WERI-Rb-1 (cell line): ENCODE results near the gene COX19.

Experiments
- DNase-seq: peaks from one replicate; pipeline ENCODE4 v3.0.0-alpha.2; 2020
- H3K27ac ChIP-seq: fragments of 250-450 bp; sonication (Bioruptor Pico); 2 replicates; pipeline ENCODE4 v1.5.1; 2020; ENCODE audit warnings: mild to moderate bottlenecking, moderate library complexity
- H3K27me3 ChIP-seq: fragments of 250-450 bp; sonication (Bioruptor Pico); 2 replicates; pipeline ENCODE4 v1.5.1; 2021; ENCODE audit warnings: mild to moderate bottlenecking, low read depth, moderate library complexity; ENCODE audit not compliant: insufficient read depth, severe bottlenecking
- H3K36me3 ChIP-seq: fragments of 250-450 bp; sonication (Bioruptor Pico); 2 replicates; pipeline ENCODE4 v1.5.1; 2020; ENCODE audit warnings: mild to moderate bottlenecking, moderate library complexity
- H3K4me3 ChIP-seq: 2 replicates; pipeline ENCODE4 v1.5.1; 2011; ENCODE audit warnings: low read depth, mild to moderate bottlenecking, control low read depth, low read length
- H3K9me3 ChIP-seq: fragments of 250-450 bp; sonication (Bioruptor Pico); 2 replicates; pipeline ENCODE4 v1.5.1; 2021; ENCODE audit warnings: mild to moderate bottlenecking, moderate library complexity; ENCODE audit not compliant: severe bottlenecking
- CTCF ChIP-seq: IDR thresholded peaks from 2 replicates; pipeline ENCODE4 v1.5.1; 2011; ENCODE audit warnings: low read depth, mild to moderate bottlenecking, control low read depth, inconsistent platforms, low read length

The COX19 gene

GRCh38 chr7:940599-941408, 34.5 kb downstream of the COX19 start:
- H3K27me3 ChIP-seq: no peaks in the 10 kb centered on the region
- no peak for DNase-seq
- no peak for TF ChIP-seq CTCF
- no peaks in the 10 kb centered on the region for H3K36me3 ChIP-seq
- H3K27ac ChIP-seq: no peak overlapping the region
- H3K4me3 ChIP-seq: no peak overlapping the region
- H3K9me3 ChIP-seq: peaks cover 3% of the 10 kb centered on the region

GRCh38 chr7:939843-940242, 35.5 kb downstream of the COX19 start:
- H3K36me3 ChIP-seq: no peaks in the 10 kb centered on the region
- H3K27me3 ChIP-seq: no peaks in the 10 kb centered on the region

DNA sequence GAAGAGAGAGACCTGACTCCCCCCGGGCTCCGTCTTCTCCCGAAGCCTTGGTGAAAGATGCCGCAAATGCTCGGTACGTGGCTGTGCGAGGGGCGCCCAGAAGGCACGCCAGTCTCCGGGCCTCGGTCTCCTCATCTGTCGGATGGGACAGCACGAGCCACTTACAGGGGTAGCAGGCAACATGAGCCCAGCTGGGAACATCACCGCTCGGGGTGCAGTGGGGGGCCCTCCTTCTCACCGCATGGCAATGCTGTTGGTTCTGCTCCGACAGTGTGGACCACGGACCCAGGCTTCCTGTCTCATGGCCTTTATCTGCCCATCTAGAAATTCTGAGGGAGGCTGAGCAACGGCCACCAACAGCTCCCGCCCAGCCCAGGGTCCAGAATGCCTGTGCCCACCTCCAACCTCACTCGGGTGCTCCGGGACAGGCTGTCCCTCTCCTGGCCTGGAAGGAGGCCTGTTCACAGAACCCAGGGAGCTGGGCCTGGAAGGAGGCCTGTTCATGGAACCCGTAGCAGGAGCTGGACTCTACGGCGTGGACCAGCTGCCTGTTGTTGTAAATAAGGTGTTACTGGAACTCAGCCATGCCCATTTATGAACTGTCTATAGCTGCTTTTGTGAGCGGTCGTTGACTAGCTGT, 36.7 kb downstream of the COX19 start:
- no peaks in the 10 kb centered on the region for H3K36me3 ChIP-seq
- no peak overlapping the region for H3K27ac ChIP-seq
- no peaks in the 10 kb centered on the region for H3K27me3 ChIP-seq
- no peak for TF ChIP-seq CTCF
- H3K9me3 ChIP-seq: peaks cover 3% of the 10 kb centered on the region
- no peak for DNase-seq
- H3K4me3 ChIP-seq: no peak overlapping the region

More at GRCh38 chr7:939843-940242, 35.5 kb downstream of the COX19 start:
- no peak for DNase-seq
- TF ChIP-seq CTCF: no peak
- H3K4me3 ChIP-seq: no peak overlapping the region
- no peak overlapping the region for H3K27ac ChIP-seq
- H3K9me3 ChIP-seq: peaks cover 3% of the 10 kb centered on the region

GRCh38 chr7:937856-938484, 37.4 kb downstream of the COX19 start:
- H3K4me3 ChIP-seq: no peak overlapping the region
- TF ChIP-seq CTCF: no peak
- no peaks in the 10 kb centered on the region for H3K27me3 ChIP-seq
- no peak for DNase-seq
- H3K9me3 ChIP-seq: peaks cover 3% of the 10 kb centered on the region
- H3K36me3 ChIP-seq: no peaks in the 10 kb centered on the region
- no peak overlapping the region for H3K27ac ChIP-seq

DNA sequence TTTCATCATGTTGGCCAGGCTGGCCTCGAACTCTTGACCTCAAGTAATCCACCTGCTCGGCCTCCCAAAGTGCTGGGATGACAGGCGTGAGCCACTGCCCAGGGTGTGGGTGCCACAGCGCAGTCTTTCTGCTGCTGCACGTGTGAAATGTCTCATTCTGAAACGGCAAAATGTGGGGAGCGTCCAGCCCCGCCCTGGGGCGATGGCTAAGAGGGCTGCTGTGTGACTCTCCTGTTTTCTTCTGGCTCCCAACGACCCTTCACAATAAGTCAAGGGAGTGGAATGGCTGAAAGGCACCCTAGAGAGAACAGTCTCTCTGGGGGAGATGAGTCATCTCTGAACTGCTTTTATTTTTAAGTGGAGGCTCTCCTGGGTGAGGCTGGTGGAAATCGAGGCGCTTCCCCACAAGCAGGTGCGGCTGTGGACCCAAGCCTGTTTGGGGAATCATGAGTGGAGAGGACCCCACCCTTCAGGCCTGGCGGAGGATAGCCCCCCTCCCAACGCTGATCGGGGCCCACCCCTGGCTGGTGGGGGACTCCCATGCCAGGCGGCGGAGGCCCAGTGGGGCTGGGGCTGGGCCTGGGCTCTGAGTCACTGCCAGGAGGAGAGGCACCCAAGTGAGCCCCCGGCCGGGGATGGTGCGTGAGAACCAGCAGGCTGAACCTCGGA, 38.8 kb downstream of the COX19 start:
- Histone ChIP-seq H3K36me3 (no peaks in the 10 kb centered on the region), H3K27me3 (no peaks in the 10 kb centered on the region), H3K9me3 (peaks cover 3% of the 10 kb centered on the region), H3K4me3 (no peak overlapping the region), H3K27ac (no peak overlapping the region)
- no peak for TF ChIP-seq CTCF
- no peak for DNase-seq
